ENCODE data around the gene LEF1.
"Not testable (repeated sequence)": the region's sequence is repeated elsewhere in the genome, so short reads cannot be mapped to it uniquely, and the experiment has no call there.

LEF1 gene

DNA sequence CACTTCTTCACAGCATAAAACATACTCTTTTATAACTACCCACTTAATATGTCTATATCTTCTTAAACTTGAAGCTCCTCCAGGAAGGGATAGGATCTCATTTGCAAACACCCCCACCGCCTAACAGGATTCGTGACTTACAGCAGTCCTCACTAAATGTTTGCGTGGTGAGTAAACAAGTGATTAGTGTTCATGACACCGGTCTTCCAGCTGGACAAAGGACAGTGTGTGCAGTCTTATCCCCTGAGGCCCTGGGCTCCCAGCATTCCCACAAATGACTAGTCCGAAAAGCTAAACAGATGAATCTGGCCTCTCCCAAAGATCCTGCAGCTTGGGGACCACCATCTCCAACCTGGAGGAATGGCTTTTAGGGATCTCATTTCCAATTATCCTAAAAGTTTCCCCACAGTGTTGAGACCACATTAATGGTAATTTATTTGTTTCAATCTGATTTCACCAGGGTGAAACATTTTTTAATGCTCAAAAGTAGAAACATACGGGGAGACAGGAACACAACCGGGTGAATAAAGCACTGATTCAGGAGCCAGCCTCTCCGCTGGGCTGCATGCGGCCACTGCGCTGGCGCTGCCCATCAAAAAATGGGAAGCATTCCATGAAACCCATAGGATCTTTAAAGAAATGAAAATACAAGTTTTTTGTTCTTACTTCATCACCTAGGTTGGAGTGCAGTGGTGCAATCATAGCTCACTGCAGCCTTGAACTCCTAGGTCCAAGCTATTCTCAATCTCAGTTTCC is 109.9 kb downstream of the LEF1 start:
- DNase-seq (ENCODE audit: low read depth), result no peak

DNA sequence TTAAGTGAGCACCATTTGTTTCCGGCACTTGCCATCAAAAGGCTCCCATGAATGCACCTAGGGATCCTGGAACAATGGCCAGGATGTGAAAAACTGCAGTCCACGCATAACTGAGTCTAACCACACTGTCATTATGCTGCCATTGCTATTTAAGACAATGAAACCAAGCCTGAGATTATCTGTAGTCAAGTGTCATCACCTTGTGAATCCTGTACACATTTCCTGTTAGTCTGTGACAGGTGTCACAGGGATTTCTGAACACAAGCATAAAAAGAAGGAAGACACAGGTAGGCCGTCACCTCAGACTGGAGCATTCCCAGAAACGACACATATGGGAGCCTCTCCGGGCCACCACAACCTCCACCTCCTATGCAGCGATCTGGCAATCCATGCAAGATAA is 112.3 kb downstream of the LEF1 start:
- DNase-seq (ENCODE audit: low read depth), result no peak

DNA sequence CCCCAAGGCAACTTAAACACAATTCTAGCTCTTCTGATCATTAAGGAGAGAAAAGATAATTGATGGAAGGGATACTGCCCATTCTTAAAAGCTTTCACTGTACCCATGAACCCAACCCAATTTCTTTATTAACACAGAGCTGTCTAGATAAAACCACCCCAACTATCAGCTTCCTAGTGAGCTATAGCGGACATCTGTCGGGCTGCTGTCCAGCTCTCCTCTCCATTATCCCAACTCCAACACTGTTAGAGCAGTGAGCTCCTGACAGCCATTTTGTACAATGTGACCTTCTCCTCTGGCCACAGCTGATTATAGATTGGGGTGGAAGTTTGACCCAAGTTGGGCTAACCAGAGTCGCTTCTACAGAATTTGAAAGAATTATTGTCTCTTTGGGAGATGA is 112.9 kb downstream of the LEF1 start:
- no peak for DNase-seq (ENCODE audit: low read depth)

DNA sequence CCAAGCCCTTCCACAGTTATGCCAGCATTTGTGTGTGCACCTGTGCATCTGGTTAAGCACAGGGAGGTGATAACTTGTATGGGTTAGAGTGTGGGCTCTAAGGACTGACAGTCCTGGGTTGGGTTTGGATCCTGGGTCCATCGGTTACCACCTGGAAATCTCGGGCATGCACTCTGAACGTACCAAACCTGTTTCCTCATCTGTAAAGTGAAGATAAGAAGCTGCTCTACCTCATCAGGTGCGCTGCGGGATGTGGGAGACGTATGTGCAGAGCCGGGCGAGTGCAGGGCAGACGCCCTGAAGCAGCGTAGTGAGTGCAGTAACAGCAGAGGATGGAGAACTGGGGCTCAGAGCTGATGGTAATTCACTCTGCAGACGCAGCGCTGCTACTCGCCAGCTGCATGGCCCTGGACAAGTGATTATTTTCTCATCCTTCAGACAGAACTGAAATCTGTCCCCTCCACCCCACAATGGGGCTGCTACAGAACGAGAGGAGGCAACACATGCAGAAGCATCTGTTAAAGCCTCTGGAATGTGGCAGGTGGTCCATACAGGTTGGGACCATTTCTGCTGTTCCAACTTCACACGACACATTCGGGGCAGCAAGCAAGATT is 114.6 kb downstream of the LEF1 start:
- DNase-seq (ENCODE audit: low read depth), result no peak

DNA sequence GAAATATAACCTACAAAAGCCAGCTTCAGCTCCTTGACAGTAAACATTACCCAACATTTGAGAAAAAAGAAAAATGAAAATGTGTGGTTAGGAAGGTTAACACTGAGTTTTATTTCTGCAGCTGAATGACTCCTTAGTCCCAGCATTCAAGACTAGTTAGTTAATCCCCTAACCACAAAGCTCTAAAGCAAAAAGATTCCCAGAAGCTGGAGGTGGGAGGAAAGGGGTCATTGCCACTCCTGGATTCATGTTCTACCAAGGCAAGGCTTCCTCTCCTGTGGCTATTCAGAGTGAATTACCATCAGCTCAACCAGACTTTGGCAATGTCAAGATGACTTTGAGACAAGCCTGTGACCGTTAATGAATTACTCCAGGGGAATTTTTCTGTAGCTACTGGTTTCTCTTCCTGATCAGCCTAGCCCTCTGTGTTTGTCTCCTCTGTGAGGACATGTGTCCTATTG is 115.5 kb downstream of the LEF1 start:
- no peak for DNase-seq (ENCODE audit: low read depth)

DNA sequence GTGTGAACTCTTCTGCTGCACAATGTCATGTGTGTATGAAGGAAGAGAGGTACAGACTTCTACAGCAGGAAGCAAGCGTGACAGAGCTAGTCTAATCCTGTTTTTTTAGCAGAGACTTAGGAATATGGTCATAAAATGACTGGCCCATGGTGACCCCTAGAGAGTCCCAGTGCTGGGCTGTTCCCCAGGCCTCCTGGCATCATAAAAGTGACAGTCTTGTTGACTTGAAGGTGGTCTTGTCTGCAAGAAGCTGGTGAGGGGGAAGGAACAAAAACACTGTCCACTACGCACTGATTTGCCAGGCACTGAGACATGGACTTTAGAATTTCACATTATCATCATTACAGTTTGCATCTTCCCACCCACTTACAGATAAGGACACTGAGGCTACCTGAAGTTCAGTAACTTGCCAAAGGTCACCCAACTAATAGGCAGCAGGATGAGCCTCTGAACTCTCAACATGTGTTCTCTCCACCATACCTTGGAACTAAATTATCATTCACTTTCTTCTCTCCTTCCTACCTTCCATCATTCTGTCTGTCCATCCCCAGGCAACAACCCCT is 116.1 kb downstream of the LEF1 start:
- no peak for DNase-seq (ENCODE audit: low read depth)

DNA sequence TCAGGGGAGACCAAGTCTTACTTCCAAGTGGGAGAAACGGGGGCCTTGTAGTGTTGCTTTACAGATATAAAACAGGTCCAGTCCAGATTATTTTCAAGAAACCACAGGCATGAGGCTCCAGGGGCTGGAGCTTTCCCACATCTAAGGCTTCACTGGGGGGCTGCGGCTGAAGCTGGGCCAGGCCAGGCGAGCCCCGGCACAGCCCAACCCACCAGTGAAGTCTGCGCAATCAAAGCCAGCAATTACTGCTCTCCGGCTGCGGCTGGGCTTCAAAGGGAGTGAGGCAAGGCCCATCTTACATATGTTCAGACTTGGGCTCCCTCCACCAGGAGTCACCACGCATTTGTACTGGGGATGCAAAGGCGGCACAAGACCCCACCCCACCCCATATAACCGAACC is 117.4 kb downstream of the LEF1 start:
- no peak for DNase-seq (ENCODE audit: low read depth)

DNA sequence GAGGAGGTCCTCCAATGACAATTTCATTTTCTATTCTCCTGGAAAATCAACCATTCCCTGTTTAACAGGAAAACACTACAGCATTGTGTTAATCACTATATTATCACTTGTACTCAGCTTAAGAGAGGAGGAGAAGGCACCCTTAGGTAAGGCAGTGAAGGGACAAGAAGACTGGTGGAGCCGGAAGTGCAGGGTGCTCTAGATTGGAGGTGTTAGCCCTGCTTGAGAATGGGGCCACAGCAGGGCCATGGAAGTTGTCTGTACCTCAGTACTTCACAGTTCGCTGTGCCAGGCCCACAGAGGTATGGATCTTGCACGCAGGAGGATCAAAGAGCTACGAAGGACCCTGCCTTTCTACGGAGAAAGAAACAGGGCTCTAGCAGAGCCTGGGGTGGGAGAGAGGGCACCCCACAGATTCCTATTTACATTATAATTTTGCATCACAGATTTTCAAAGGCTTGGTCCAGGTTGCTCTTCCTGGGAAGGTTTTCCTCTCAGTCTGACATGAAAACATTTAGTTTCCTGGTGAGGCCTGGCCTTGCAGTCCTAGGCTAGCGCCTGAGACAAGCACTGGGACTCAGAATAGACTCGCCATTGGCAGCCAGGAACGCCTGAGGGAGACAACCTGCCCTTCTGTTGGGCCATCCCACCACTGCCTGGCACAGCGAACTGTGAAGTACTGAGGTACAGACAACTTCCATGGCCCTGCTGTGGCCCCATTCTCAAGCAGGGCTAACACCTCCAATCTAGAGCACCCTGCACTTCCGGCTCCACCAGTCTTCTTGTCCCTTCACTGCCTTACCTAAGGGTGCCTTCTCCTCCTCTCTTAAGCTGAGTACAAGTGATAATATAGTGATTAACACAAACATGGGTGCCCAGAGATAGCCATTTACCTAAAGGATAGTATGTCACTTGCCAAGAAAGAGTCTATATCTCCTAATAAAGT is 118.3 kb downstream of the LEF1 start:
- not testable (repeated sequence) for DNase-seq (ENCODE audit: low read depth)

DNA sequence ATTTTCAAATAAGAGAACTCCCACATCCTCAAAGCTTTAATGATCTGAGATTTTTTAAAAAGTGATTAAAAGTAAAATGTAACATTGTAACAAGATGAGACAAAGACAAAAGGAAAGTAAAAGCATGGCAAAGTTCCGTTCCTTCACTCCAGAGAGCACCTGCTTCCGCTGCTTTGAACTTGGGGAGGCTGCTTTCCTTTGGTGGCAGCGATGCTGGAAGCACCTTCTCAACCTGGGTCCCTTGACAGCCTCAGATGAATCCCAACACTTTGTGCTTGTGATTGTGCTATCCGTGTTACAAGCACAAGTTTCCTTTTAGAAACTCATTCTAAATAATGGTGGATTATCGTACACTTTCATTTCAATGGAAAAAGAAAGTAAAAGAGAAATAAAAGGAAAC is 119.3 kb downstream of the LEF1 start:
- no peak for DNase-seq (ENCODE audit: low read depth)

DNA sequence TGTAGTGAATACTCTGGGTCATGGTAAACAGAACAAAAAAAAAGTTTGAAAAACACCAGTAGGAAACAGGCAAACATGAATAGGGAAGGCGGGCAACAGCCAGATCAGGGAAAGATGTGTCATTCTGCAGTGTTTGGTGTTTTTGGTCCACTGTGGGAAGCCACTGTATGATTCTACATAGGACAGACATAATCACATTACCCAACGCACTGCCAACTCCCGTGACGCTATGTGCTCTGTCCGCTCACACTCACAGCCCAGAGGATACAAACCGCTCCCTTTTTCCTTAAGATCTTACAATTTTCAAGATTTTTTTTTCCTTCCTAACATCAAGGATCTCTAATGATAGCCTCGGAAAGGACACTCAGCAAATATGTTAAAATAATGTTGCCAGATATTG is 119.7 kb downstream of the LEF1 start:
- no peak for DNase-seq (ENCODE audit: low read depth)

DNA sequence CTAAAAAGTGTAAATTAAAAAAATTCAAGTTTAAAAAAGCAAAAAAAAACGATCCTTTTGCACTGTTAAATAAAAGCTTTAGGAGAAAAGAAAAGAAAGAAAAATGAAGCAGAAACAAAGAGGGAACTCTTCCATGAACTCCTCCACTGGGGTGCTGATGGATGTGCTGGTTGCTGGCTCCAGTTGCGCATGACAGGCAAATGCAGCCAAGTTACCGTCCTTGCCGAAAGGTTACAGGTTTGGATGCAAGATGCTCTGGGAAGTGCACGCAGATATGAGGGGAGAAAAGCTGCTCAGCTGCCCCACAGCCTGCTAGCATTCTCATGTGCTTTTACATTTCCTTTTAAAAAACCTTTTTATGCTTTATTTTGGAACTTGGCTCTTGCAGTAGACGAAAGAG is 120.6 kb downstream of the LEF1 start:
- DNase-seq (ENCODE audit: low read depth), result no peak

DNA sequence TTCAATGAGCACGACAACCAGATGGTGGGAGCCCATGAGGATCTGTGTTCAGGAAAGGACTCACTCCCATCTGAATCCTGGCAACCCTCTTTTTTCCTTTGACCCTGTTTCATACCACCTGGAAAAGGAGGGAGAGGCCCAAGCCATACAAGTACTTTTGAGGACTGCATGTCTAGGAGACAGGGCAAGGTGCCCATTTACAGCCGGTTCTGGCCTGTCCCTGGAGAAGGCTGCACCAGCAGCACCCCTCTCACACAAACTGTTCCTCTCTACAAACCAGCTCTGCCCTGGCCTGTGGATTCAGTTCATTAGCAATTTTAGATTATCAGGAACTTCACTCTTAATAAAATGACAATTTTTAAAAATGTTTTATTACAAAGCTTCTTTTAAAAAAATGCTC is 121.5 kb downstream of the LEF1 start:
- no peak for DNase-seq (ENCODE audit: low read depth)

DNA sequence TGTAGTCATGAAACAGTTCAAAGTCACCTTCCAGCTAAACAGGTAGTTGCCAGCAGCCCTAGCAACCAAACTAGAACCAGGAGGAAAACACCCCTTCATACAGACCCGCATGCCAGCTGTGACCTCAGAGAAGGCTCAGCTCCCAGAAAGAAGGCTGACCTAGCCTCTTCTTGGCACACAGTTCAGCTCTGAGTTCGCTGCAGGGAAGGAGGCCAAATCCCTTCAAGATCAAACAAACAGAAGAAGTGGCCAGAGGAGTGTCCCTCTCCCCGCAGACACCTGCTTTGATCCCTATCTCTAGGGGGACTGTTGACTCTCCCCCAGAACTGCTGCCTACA is 123.1 kb downstream of the LEF1 start:
- no peak for DNase-seq (ENCODE audit: low read depth)

DNA sequence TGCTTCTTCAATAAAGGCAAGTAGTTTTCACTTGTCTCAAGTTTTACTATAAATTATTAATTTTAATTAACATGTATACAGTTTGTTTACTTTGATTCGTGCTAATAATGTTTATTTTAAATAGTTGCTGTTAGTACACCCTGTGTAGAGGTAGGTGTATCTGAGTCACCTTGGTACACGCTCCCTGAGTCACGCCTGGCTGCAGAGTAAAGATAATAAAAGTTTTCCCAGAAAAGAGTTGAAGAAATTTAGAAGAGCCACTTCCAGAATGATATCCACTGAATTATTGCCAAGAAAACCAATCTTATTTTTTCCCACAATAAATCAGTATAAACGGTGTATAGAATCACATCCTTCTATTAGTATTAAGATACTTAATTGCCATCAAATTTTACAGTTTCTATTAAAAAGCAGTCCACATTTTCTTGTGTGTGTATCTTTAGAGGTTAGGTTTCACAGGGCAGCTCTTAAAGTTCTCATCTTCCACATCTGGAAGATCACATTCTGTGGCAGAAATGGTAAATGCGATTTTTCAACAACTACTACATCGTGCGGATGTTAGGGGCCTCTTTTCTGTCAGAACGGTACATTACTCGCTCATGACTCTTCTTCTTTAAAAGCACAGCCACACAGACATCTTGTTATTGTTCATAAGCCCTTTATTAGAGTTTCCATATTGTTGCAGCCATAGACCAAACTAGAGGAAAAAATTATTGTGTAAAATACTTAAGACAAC is 123.6 kb downstream of the LEF1 start:
- DNase-seq (ENCODE audit: low read depth), result no peak

DNA sequence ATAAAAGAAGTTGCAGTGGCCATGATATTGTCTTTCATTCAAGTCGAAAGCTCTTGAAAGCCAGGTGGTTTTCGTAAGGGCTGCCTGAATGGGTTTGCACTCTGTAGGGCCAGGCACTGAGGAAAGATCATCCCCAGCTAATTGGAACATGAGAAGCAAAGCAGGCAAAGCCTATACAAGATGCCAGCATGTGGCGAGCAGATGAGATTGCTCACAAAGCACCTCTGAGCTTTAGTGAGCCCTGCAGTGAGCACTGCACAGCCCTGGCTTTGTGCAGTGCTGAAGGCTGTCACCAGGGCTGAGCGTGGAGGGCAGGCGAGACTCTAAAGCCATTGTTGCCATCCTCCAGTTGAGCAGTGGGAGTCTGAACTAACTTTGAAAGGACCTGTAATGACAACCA is 125.2 kb downstream of the LEF1 start:
- no peak for DNase-seq (ENCODE audit: low read depth)

DNA sequence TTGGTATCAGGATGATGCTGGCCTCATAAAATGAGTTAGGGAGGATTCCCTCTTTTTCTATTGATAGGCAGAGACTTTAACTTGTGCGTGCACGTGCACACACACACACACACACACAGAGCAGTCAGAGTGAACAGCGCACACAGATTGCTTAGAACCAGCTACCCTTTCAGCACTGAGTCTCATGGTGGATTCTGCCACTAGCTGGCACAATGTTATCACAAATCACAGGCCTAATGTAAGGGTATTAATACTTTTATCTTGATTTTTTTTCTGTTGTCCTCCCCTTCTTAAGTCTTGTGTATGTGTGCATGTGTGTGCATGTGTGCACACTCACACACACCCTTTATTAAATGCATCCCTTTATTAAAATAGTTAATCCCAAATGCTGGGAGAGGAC is 125.8 kb downstream of the LEF1 start:
- no peak for DNase-seq (ENCODE audit: low read depth)

DNA sequence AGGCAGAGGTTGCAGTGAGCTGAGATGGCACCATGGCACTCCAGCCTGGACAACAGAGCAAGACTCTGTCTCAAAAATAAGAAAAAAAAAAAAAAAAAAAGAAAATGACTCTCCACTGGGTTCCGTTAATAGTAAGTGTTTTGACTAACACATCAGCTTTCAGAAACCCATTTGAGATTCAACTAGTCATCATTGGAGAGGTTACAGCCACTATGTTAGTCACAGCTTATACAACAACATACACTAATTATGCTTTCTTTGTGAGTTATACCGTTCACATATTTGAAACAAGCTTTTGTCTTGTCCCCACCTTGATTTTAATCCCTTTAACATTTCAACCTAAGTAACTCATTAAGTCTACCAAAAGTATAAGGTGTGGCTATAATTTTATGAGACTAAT is 130.8 kb downstream of the LEF1 start:
- no peak for DNase-seq (ENCODE audit: low read depth)

DNA sequence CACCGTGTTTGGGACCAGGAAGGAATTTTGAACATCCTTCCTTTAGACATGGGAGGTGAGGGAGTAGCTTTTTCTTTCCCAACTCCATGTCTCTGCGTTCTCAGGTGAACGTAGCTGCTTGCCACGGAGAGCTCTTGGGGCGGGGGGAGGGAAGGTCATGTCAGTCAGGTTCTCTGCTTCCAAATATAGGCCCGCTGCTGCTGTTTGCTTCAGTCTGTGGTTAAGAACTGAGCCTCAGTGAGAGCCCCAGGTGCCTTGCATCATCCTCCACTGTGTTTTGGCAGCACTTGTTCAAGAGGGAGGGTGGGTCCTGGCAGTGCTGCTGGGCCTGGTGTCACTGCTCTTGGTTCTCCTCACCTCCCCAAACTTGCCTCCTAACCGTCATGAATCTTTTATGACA is 132.5 kb downstream of the LEF1 start:
- peak; percentile 38 for DNase-seq (ENCODE audit: low read depth)

DNA sequence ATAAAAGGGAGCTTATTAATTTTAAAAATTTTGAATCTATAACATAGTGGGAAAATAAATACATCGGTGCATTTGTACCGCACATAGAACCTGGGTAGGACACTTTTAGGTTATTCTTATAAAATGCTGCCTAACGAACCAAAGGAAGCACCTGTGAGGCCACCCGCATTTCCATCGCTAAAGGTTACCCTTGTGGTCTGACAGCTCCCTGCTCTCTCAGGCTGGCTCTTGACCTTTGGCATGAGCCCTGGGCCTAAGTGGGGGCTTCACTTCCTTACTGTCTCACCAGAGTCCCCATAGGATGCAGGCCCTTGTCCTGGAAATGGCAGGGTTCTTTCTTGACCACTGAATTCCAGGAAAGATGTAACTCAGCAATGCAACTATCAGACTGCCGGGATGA is 133.0 kb downstream of the LEF1 start:
- DNase-seq (ENCODE audit: low read depth), result no peak

DNA sequence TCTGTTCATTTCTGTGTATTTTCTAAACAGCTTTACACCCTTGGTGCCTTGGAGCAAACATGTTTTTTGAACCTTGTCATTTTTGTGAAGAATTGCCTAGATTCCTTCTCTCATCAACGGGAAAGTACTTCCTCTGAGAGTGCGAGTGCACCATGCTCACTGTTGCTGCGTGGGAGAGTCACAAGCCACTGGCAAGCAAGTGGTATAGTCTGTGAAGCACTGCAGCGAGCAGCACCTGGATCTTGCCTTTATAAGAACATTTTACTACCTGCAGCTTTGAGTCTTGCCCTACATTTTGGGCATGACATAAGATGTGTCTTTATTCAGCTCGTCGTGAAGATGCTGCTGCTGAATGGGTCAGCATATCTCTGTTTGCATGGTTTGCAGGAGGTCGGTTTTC is 134.2 kb downstream of the LEF1 start:
- DNase-seq (ENCODE audit: low read depth), result no peak

DNA sequence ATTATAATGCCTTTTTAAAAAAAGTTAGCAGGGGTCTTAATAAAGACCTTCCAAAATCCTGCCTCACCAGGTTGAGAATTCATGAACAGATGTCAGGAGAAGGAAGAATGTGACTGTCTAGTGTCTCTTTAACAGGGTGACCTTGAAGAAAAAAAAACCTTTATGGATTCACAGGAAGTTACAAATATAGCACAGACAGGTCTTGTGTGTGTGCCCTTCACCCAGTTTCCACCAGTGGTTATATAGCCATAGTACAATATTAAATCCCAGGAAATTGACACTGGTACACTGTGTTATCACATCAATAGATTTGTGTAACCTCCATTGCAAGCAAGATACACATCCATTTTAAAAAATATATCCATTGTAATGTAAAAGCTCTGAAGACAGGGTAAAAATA is 135.4 kb downstream of the LEF1 start:
- DNase-seq (ENCODE audit: low read depth), result no peak

Data from stimulated activated CD8-positive, alpha-beta memory T cell treated with anti-CD3 and anti-CD28 coated beads, Interleukin-12 subunit alpha, Interleukin-12 subunit beta, amount 100 ng/mL, for 1 hour (primary cell).